ENCODE data around the gene DENND1B.

Gene DENND1B

DNA sequence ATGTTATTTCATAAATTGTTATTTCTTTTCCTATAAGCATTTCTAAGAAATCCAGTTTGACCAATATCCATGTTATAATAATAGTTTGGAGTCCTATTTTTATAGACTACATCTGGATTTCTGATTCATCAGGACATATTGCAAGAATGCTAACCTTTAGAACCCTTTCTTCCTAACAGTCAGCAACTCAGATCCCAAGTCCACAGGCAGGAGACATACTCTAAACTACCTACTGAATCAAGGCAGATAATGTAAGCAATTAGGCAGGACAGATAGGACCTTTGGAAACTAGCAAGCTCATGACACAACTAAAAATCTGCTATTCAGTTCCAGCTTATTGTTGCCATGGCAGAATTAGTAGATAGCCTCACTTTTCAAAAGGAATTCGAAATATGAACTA lies 104.1 kb downstream of the DENND1B start:
- Histone ChIP-seq H3K4me3 (ENCODE audit: low read depth in 1 of 2, low read length in 2 of 2) (no peak overlapping the region), H3K36me3 (ENCODE audit: insufficient read depth, low read length) (no peaks in the 10 kb centered on the region; the same call in none of the 2 replicates), H3K79me2 (ENCODE audit: insufficient read depth, low read length) (peaks cover 20% of the 10 kb centered on the region; the same call in 1 of the 2 replicates), H3K9ac (ENCODE audit: low read depth, low read length) (no peak overlapping the region), H3K4me2 (ENCODE audit: insufficient read depth, low read length) (no peak overlapping the region), H3K27ac (ENCODE audit: low read length) (no peak overlapping the region), H3K9me3 (ENCODE audit: insufficient read depth, low read length, severe bottlenecking) (no peaks in the 10 kb centered on the region), H4K20me1 (ENCODE audit: insufficient read depth, low read length) (peaks cover 2% of the 10 kb centered on the region; the same call in 1 of the 2 replicates), H3K27me3 (ENCODE audit: insufficient read depth, low read length, poor library complexity) (no peaks in the 10 kb centered on the region), H3K4me1 (ENCODE audit: insufficient read depth, low read length) (peaks cover 5% of the 10 kb centered on the region; the same call in 1 of the 2 replicates), H2AFZ (ENCODE audit: low read depth, low read length) (no peak overlapping the region)
- no peak for DNase-seq
- no peak for ATAC-seq (ENCODE audit: insufficient read depth, low read depth)
- TF ChIP-seq EZH2 (IDR thresholded peaks at IDR 0.05; ENCODE audit: borderline replicate concordance, low read depth, low read length, severe bottlenecking) = no peak
- TF ChIP-seq, protein P1, sequence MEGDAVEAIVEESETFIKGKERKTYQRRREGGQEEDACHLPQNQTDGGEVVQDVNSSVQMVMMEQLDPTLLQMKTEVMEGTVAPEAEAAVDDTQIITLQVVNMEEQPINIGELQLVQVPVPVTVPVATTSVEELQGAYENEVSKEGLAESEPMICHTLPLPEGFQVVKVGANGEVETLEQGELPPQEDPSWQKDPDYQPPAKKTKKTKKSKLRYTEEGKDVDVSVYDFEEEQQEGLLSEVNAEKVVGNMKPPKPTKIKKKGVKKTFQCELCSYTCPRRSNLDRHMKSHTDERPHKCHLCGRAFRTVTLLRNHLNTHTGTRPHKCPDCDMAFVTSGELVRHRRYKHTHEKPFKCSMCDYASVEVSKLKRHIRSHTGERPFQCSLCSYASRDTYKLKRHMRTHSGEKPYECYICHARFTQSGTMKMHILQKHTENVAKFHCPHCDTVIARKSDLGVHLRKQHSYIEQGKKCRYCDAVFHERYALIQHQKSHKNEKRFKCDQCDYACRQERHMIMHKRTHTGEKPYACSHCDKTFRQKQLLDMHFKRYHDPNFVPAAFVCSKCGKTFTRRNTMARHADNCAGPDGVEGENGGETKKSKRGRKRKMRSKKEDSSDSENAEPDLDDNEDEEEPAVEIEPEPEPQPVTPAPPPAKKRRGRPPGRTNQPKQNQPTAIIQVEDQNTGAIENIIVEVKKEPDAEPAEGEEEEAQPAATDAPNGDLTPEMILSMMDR (IDR thresholded peaks at IDR 0.05; ENCODE audit: borderline replicate concordance, extremely low read depth, low read length, poor library complexity, severe bottlenecking) = no peak

DNA sequence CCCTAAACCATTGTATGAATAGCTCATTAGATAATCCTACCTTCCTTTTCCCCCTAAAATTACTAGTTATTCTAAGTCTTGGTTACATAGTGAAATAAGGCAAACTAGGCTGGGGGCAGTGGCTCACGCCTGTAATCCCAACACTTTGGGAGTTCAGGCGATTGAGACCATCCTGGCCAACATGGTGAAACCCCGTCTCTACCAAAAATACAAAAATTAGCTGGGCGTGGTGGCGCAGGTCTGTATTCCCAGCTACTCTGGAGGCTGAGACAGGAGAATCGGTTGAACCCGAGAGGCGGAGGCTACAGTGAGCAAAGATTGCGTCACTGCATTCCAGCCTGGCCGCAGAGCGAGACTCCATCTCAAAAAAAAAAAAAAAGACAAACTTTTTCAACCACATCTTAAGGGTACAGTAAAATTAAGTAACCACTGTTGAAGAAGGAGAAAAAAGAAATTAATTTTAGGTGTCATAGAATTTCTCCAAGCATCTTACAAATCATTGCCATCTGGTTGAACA lies 108.5 kb downstream of the DENND1B start:
- no peak for ATAC-seq (ENCODE audit: insufficient read depth, low read depth)
- no peak for DNase-seq

DNA sequence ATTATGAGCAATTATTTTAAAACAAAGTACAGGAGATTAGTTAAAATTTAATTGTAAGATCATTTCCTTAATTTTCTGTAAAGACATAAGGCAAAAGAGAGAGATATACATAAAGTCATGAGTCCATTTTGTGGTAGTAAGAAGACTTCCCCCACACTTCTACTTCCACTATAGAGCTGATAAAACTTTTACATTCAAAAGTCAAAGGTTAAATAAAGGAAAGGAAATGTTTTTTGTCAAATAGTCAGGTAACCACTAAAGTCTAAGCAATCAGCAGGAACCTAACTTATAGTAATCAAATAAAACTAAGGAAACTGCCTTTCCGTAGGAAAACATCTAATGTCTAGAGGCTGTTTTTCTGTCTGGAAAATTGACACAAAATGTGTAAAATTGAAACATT lies 110.9 kb downstream of the DENND1B start:
- H3K9me3 ChIP-seq (ENCODE audit: insufficient read depth, low read length, severe bottlenecking) = no peaks in the 10 kb centered on the region
- H3K4me3 ChIP-seq (ENCODE audit: low read depth in 1 of 2, low read length in 2 of 2) = no peak overlapping the region
- no peak overlapping the region for H3K4me2 ChIP-seq (ENCODE audit: insufficient read depth, low read length)
- H2AFZ ChIP-seq (ENCODE audit: low read depth, low read length) = no peak overlapping the region
- no peak for DNase-seq
- H4K20me1 ChIP-seq (ENCODE audit: insufficient read depth, low read length) = no peaks in the 10 kb centered on the region
- H3K4me1 ChIP-seq (ENCODE audit: insufficient read depth, low read length) = peaks cover 3% of the 10 kb centered on the region; the same call in 1 of the 2 replicates
- H3K36me3 ChIP-seq (ENCODE audit: insufficient read depth, low read length) = peaks cover 3% of the 10 kb centered on the region
- H3K27me3 ChIP-seq (ENCODE audit: insufficient read depth, low read length, poor library complexity) = no peaks in the 10 kb centered on the region
- ATAC-seq (ENCODE audit: insufficient read depth, low read depth) = no peak
- H3K9ac ChIP-seq (ENCODE audit: low read depth, low read length) = no peak overlapping the region
- no peak overlapping the region for H3K27ac ChIP-seq (ENCODE audit: low read length)
- H3K79me2 ChIP-seq (ENCODE audit: insufficient read depth, low read length) = no peaks in the 10 kb centered on the region
- TF ChIP-seq EZH2 (IDR thresholded peaks at IDR 0.05; ENCODE audit: borderline replicate concordance, low read depth, low read length, severe bottlenecking) = no peak
- TF ChIP-seq, protein P1 (IDR thresholded peaks at IDR 0.05; ENCODE audit: borderline replicate concordance, extremely low read depth, low read length, poor library complexity, severe bottlenecking) = no peak

More for the DNA sequence above, 108.5 kb downstream of the DENND1B start:
- H3K27ac ChIP-seq (ENCODE audit: low read length) = no peak overlapping the region
- peaks cover 3% of the 10 kb centered on the region for H3K36me3 ChIP-seq (ENCODE audit: insufficient read depth, low read length)
- no peak overlapping the region for H3K9ac ChIP-seq (ENCODE audit: low read depth, low read length)
- TF ChIP-seq EZH2 (IDR thresholded peaks at IDR 0.05; ENCODE audit: borderline replicate concordance, low read depth, low read length, severe bottlenecking) = no peak
- TF ChIP-seq, protein P1 (IDR thresholded peaks at IDR 0.05; ENCODE audit: borderline replicate concordance, extremely low read depth, low read length, poor library complexity, severe bottlenecking) = no peak
- no peaks in the 10 kb centered on the region for H3K4me1 ChIP-seq (ENCODE audit: insufficient read depth, low read length)
- no peaks in the 10 kb centered on the region for H3K79me2 ChIP-seq (ENCODE audit: insufficient read depth, low read length)
- no peak overlapping the region for H3K4me3 ChIP-seq (ENCODE audit: low read depth in 1 of 2, low read length in 2 of 2)
- H2AFZ ChIP-seq (ENCODE audit: low read depth, low read length) = no peak overlapping the region
- H3K27me3 ChIP-seq (ENCODE audit: insufficient read depth, low read length, poor library complexity) = no peaks in the 10 kb centered on the region
- no peaks in the 10 kb centered on the region for H4K20me1 ChIP-seq (ENCODE audit: insufficient read depth, low read length)
- no peaks in the 10 kb centered on the region for H3K9me3 ChIP-seq (ENCODE audit: insufficient read depth, low read length, severe bottlenecking)
- H3K4me2 ChIP-seq (ENCODE audit: insufficient read depth, low read length) = no peak overlapping the region
